Naive B cell (primary cell): Measurements from ENCODE around the gene LIPG. TPM values are rescaled to one million over a fixed set of nuclear protein-coding genes. Genes with fewer than 3 reads are reported as not detected.

ENCODE experiments used
- ATAC-seq, 2 donors: fragments of 150-1000 bp; cut with Tn5 transposase; 2 replicates each; pipeline ENCODE4 v1.10.0; 2021; ENCODE audit warnings: low read depth in 2 of 2, mild to moderate bottlenecking in 2 of 2, moderate library complexity in 2 of 2
- DNase-seq: peaks from one replicate; pipeline ENCODE4 v3.0.0; 2022
- H3K27ac Mint-ChIP-seq, 6 donors: one replicate each; pipeline ENCODE4 v1.8.0; 2020 to 2022; ENCODE audit warnings: mild to moderate bottlenecking in 6 of 6, mixed read lengths in 6 of 6, moderate library complexity in 5 of 6, inconsistent platforms in 2 of 6
- H3K27me3 Mint-ChIP-seq, 3 donors: one replicate each; pipeline ENCODE4 v1.8.0; 2021 to 2022; ENCODE audit warnings: mixed read lengths in 3 of 3, mild to moderate bottlenecking in 1 of 3
- H3K36me3 Mint-ChIP-seq, 2 donors: one replicate each; pipeline ENCODE4 v1.8.0; 2020 to 2022; ENCODE audit warnings: mixed read lengths in 2 of 2, inconsistent platforms in 1 of 2, mild to moderate bottlenecking in 1 of 2
- H3K4me1 Mint-ChIP-seq, 3 donors: one replicate each; pipeline ENCODE4 v1.8.0; 2020 to 2022; ENCODE audit warnings: mixed read lengths in 3 of 3, inconsistent platforms in 1 of 3, mild to moderate bottlenecking in 1 of 3, moderate library complexity in 1 of 3
- H3K4me3 Mint-ChIP-seq, 8 donors: one replicate each; pipeline ENCODE4 v1.8.0; 2020 to 2022; ENCODE audit warnings: mild to moderate bottlenecking in 8 of 8, mixed read lengths in 8 of 8, moderate library complexity in 8 of 8, inconsistent platforms in 2 of 8
- H3K9me3 Mint-ChIP-seq, 7 donors: one replicate each; pipeline ENCODE4 v1.8.0; 2020 to 2022; ENCODE audit warnings: mixed read lengths in 7 of 7, mild to moderate bottlenecking in 5 of 7, inconsistent platforms in 2 of 7, moderate library complexity in 1 of 7
- polyA plus RNA-seq, 6 donors: library from polyadenylated mRNA; unstranded; fragments of 300-500 nt; fragmentation: Illumina TruSeq; gene quantifications; one replicate each; pipeline ENCODE4 v1.2.3, GENCODE V29; 2021; ENCODE audit warnings: low read depth in 6 of 6

The LIPG gene
- polyA plus RNA-seq, 6 donors from 2014 or later = not detected

GRCh38 chr18:49525981-49526380 lies 35.9 kb upstream of the LIPG start:
- H3K27ac Mint-ChIP-seq = no peak overlapping the region

GRCh38 chr18:49527631-49528327 lies 34.1 kb upstream of the LIPG start:
- Mint-ChIP-seq H3K4me3 (peak overlapping the region in 1 of 8 donors; percentile 11), H3K4me1 (no peaks in the 10 kb centered on the region), H3K27ac (no peak overlapping the region), H3K27me3 (peaks cover 16 to 40% (median 31%) of the 10 kb centered on the region in 3 donors), H3K9me3 (peaks cover 0 to 6% (median 0%) of the 10 kb centered on the region in 7 donors), H3K36me3 (no peaks in the 10 kb centered on the region)
- DNase-seq (no peak), ATAC-seq (no peak)

More at GRCh38 chr18:49525981-49526380, 35.9 kb upstream of the LIPG start:
- Mint-ChIP-seq H3K9me3 (peaks cover 0 to 6% (median 0%) of the 10 kb centered on the region in 7 donors), H3K4me3 (no peak overlapping the region), H3K27me3 (peaks cover 12 to 49% (median 34%) of the 10 kb centered on the region in 3 donors), H3K36me3 (no peaks in the 10 kb centered on the region), H3K4me1 (no peaks in the 10 kb centered on the region)
- ATAC-seq (no peak), DNase-seq (no peak)

- ATAC-seq = no peak
- Mint-ChIP-seq H3K36me3 (no peaks in the 10 kb centered on the region), H3K27ac (peak overlapping the region in 1 of 6 donors; percentile 17), H3K4me3 (no peak overlapping the region), H3K4me1 (no peaks in the 10 kb centered on the region), H3K27me3 (peaks cover 12 to 29% (median 15%) of the 10 kb centered on the region in 3 donors), H3K9me3 (peaks cover 0 to 3% (median 0%) of the 10 kb centered on the region in 7 donors)
- no peak for DNase-seq
Observed at GRCh38 chr18:49529596-49529995, 32.3 kb upstream of the LIPG start.

- peak overlapping the region in 1 of 8 donors; percentile 18 for H3K4me3 Mint-ChIP-seq
- no peaks in the 10 kb centered on the region for H3K4me1 Mint-ChIP-seq
- ATAC-seq = no peak
- no peaks in the 10 kb centered on the region for H3K36me3 Mint-ChIP-seq
- peaks cover 12 to 34% (median 18%) of the 10 kb centered on the region in 3 donors for H3K27me3 Mint-ChIP-seq
- no peak overlapping the region for H3K27ac Mint-ChIP-seq
- peaks cover 0 to 16% (median 4%) of the 10 kb centered on the region in 7 donors for H3K9me3 Mint-ChIP-seq
- no peak for DNase-seq
Observed at GRCh38 chr18:49531678-49532153, 30.1 kb upstream of the LIPG start.

- ATAC-seq = no peak
- H3K4me1 Mint-ChIP-seq = no peaks in the 10 kb centered on the region
- H3K27me3 Mint-ChIP-seq = peaks cover 9 to 21% (median 13%) of the 10 kb centered on the region in 3 donors
- H3K9me3 Mint-ChIP-seq = peaks cover 0 to 16% (median 4%) of the 10 kb centered on the region in 7 donors
- DNase-seq = no peak
- no peaks in the 10 kb centered on the region for H3K36me3 Mint-ChIP-seq
- no peak overlapping the region for H3K27ac Mint-ChIP-seq
- H3K4me3 Mint-ChIP-seq = no peak overlapping the region
Observed at GRCh38 chr18:49534846-49535601, 26.8 kb upstream of the LIPG start.

- Mint-ChIP-seq H3K4me1 (no peaks in the 10 kb centered on the region), H3K4me3 (no peak overlapping the region)
Observed at GRCh38 chr18:49537232-49537896, 24.5 kb upstream of the LIPG start.

GRCh38 chr18:49544362-49544761 lies 17.5 kb upstream of the LIPG start:
- Mint-ChIP-seq H3K27me3 (peaks cover 0 to 17% (median 13%) of the 10 kb centered on the region in 3 donors), H3K36me3 (no peaks in the 10 kb centered on the region), H3K27ac (no peak overlapping the region), H3K9me3 (no peaks in the 10 kb centered on the region), H3K4me3 (no peak overlapping the region), H3K4me1 (no peaks in the 10 kb centered on the region)
- DNase-seq (no peak), ATAC-seq (no peak)

More at GRCh38 chr18:49537232-49537896, 24.5 kb upstream of the LIPG start:
- Mint-ChIP-seq H3K9me3 (peaks cover 0 to 16% (median 4%) of the 10 kb centered on the region in 7 donors), H3K27me3 (peaks cover 3 to 17% (median 7%) of the 10 kb centered on the region in 3 donors), H3K27ac (no peak overlapping the region), H3K36me3 (no peaks in the 10 kb centered on the region)
- DNase-seq = no peak
- ATAC-seq = no peak

GRCh38 chr18:49546278-49546677 lies 15.6 kb upstream of the LIPG start:
- Mint-ChIP-seq H3K36me3 (no peaks in the 10 kb centered on the region), H3K9me3 (no peaks in the 10 kb centered on the region), H3K27ac (no peak overlapping the region), H3K4me1 (no peaks in the 10 kb centered on the region), H3K27me3 (peaks cover 3 to 13% (median 12%) of the 10 kb centered on the region in 3 donors), H3K4me3 (no peak overlapping the region)
- no peak for ATAC-seq
- DNase-seq = no peak

GRCh38 chr18:49546719-49547273 lies 15.1 kb upstream of the LIPG start:
- no peak for ATAC-seq
- H3K4me3 Mint-ChIP-seq = no peak overlapping the region

GRCh38 chr18:49547701-49548100 lies 14.2 kb upstream of the LIPG start:
- Mint-ChIP-seq H3K36me3 (peaks cover 0 to 4% of the 10 kb centered on the region in 2 donors), H3K4me1 (no peaks in the 10 kb centered on the region), H3K4me3 (no peak overlapping the region), H3K27ac (no peak overlapping the region), H3K9me3 (peaks cover 0 to 2% (median 0%) of the 10 kb centered on the region in 7 donors), H3K27me3 (peaks cover 10 to 19% (median 16%) of the 10 kb centered on the region in 3 donors)
- DNase-seq (no peak), ATAC-seq (no peak)

More at GRCh38 chr18:49546719-49547273, 15.1 kb upstream of the LIPG start:
- H3K9me3 Mint-ChIP-seq = no peaks in the 10 kb centered on the region
- H3K27me3 Mint-ChIP-seq = peaks cover 7 to 18% (median 16%) of the 10 kb centered on the region in 3 donors
- peaks cover 0 to 4% of the 10 kb centered on the region in 2 donors for H3K36me3 Mint-ChIP-seq
- H3K4me1 Mint-ChIP-seq = no peaks in the 10 kb centered on the region
- H3K27ac Mint-ChIP-seq = peak overlapping the region in 1 of 6 donors; percentile 2
- no peak for DNase-seq

GRCh38 chr18:49548229-49548636 lies 13.6 kb upstream of the LIPG start:
- Mint-ChIP-seq H3K27ac (no peak overlapping the region), H3K36me3 (peaks cover 0 to 4% of the 10 kb centered on the region in 2 donors), H3K4me1 (no peaks in the 10 kb centered on the region), H3K9me3 (peaks cover 0 to 7% (median 1%) of the 10 kb centered on the region in 7 donors), H3K27me3 (peaks cover 15 to 24% (median 22%) of the 10 kb centered on the region in 3 donors), H3K4me3 (no peak overlapping the region)
- DNase-seq (no peak), ATAC-seq (no peak)

- H3K27ac Mint-ChIP-seq = no peak overlapping the region
- no peak overlapping the region for H3K4me3 Mint-ChIP-seq
- no peaks in the 10 kb centered on the region for H3K4me1 Mint-ChIP-seq
- H3K36me3 Mint-ChIP-seq = peaks cover 0 to 4% of the 10 kb centered on the region in 2 donors
- peaks cover 30 to 43% (median 40%) of the 10 kb centered on the region in 3 donors for H3K27me3 Mint-ChIP-seq
- peaks cover 0 to 8% (median 2%) of the 10 kb centered on the region in 7 donors for H3K9me3 Mint-ChIP-seq
- no peak for ATAC-seq
- DNase-seq = no peak
Observed at GRCh38 chr18:49550621-49551339, 11.1 kb upstream of the LIPG start.
